OCI-M2 (cell line): Measurements from ENCODE around the gene RAB8B.
"Not testable (repeated sequence)": the region's sequence is repeated elsewhere in the genome, so short reads cannot be mapped to it uniquely, and the experiment has no call there.

Source experiments
- DNase-seq: peaks from one replicate; lab custom pipeline; 2025; ENCODE audit not compliant: unreplicated experiment; lab: John Stamatoyannopoulos, UW

RAB8B gene

GRCh38 chr15:63203451-63204090, 14.2 kb downstream of the RAB8B start:
- no peak for DNase-seq

DNA sequence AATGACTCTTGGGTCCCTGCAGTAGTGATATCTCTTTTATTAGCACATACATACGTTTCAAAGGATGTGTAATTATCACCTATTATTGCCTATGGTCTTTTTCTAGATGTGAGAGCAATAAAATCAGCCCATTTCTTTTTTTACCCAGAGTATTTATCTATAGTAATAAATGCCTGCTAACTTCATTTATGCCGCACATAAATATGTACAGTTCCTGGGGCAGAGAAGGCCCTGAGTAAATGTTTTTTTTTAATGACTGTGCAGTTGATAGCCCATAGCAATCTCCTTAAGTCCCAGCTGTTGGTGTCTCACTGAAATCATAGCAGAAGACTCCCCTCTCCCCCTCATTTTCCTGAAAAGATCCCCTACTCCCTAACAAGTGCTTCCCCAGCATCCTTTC, 16.7 kb downstream of the RAB8B start:
- DNase-seq: no peak

DNA sequence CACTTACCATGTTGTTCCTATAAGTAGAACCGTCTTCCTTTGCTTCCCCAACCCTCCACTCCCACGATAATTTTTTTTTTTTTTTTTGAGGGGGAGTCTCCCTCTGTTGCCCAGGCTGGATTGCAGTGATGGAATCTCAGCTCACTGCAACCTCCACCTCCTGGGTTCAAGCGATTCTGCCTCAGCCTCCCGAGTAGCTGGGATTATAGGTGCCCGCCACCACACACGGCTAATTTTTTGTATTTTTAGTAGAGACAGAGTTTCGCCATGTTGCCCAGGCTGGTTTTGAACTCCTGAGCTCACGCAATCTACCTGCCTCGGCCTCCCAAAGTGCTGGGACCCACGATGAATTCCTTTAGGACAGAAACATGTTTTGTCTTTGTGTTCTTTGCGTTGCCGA, 19.4 kb downstream of the RAB8B start:
- not testable (repeated sequence) for DNase-seq

DNA sequence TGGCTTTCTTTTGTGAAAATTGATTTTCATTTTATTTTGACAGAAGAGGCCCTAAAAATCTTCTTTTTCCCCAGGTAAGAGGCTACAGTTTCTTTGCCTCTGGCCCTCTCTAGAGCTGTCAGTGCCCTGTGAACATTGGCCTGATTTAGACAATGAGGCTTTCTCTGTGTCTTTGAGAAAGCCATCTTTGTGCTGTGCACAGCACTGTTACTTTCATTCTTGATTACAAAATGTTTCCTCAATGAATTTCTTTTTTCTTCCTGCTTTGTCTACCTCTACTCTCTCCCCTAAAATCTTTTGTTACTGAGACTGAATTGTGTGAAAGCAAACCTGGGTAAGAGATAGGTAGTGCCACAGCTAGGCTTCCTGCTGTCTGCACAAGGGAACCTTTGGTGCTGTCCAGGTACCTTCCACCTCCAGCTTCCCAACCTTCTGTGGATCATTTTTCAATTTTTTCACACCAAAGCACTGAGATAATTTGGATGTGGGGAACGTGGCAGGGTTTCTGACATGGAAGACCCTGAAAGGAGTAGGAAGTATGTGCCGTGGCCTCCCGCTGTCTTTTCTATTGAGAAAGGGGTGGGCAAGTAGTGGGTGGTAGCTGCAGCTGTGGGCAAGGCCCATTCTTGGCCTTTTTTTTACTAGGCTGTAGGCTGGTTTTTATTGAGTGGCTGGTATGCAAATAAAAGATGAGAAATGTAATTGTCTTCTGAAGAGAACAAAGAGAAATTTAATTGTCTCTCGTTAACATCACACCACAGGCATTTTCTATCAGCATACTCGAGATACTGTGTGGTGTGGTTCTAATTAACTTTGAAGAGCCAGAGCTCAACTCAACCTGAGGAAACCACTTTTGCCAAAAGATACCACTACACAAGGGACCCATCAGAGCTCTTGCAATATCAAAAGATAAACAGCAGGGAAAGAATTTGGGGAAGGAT, 21.0 kb downstream of the RAB8B start:
- no peak for DNase-seq

DNA sequence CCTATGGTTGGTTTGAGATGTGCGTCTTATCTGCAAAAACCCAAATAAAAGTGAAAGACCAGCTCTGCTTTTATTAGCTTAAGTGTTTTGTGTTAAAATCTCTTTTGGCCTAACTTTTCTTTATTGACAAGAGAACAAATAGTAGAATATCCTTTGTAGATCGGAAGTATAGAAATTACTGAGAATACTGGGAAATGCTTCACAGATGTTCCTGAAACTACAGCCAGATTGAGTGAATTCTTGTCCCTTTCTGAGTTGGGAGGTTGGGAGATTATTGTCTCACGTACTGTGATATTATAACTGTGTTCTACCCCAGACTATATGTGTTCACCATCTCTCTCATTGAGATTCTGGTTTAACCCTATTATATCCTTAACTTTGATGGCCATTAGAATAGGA, 21.7 kb downstream of the RAB8B start:
- DNase-seq: no peak

DNA sequence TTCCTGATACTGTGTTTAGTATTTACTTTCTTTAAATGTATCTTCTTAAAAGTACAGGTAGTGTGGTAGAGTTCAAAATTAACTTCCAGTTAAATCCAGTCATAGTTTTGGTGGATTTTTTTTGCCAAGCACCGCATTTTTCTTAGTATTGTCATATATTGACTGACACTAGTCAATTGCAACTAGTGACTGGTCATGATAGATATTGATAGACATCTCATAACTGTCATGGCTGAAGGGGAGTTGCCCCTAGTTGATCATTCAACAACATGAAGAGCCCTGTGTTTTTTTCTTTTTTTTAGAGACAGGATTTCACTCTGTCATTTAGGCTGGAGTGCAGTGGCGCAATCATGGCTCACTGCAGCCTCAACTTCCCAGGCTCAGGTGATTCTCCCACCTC, 22.1 kb downstream of the RAB8B start:
- DNase-seq: no peak

DNA sequence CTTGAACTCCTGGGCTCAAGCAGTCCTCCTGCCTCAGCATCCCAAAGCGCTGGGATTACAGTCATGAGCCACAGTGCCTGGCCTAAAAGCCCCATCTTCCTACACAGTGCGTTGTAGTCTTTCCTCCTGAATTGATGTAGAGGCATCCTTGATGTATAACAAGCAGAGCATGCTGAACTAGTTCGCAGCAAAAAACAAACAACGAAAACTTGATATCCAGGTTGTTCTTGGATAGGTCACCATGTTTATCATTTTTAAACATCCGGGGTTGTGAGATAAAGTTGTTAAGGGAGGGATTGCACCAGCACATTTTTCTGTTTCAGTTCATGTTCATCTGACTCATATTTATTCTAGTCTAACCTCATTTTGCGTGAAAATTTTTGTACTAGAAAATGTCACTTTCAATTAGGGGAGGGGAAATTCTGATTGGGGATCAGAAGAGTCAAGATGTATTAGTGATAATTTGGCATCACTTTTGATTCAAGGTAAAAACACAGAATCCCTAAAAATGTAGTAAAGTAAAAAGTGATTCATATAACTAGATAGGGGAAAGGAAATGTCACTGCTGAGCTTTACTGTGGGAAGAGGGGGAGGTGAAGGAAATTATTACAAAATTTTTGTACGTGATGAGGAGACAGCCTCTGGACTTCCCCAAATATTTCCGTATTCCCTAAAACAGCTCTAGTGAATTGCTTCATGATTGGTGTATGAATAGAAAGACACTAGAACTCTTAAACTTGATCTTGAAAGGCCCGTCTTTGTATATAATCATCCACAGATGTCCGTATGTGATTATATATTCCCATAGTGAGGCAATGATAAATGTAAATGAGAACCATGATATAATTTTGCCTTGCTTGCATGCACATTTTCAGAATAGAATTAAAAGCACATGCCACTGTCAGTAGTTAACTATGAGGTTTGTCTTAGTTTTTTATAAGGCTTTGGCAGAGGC, 22.9 kb downstream of the RAB8B start:
- DNase-seq: no peak

- DNase-seq: peak; percentile 51
Measured at GRCh38 chr15:63218100-63218808, 28.8 kb downstream of the RAB8B start.

- no peak for DNase-seq
Measured at GRCh38 chr15:63219196-63219710, 29.8 kb downstream of the RAB8B start.

- DNase-seq: no peak
Measured at GRCh38 chr15:63221346-63221745, 31.9 kb downstream of the RAB8B start.

DNA sequence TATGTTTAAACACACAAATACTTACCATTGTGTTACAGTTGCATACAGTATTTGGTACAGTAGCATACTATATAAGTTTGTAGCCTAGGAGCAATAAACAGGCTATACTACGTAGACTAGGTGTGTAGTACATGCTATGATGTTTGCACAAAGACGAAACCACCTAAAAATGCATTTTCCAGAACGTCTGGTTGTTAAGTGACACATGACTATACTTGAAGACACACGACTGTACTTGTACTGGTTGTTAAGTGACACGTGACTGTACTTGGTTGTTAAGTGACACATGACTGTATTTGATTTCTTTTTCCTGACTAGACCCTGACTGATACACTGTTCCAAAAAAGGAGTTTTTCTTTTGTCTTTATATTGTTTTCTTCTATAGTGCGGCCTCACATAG, 34.1 kb downstream of the RAB8B start:
- no peak for DNase-seq

GRCh38 chr15:63225381-63225780, 36.0 kb downstream of the RAB8B start:
- DNase-seq: no peak

- DNase-seq: no peak
Measured at GRCh38 chr15:63226155-63226883, 36.9 kb downstream of the RAB8B start.

DNA sequence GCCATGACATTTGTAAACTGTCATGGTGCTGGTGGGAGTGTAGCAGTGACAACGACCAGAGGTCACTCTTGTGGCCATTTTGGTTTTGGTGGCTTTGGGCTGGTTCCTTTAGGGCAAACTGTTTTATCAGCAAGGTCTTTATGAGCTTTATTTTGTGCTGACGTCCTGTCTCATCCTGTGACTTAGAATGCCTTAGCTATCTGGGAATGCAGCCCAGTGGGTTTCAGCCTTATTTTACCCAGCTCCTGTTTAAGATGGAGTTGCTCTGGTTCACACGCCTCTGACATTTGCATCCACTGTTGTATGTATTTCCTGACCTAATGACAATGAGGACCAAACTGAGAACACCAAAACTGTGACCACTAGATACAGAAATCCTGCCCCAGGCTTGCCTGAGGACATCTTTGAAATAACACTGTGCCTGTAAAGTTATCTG, 37.6 kb downstream of the RAB8B start:
- no peak for DNase-seq

GRCh38 chr15:63227689-63228088, 38.3 kb downstream of the RAB8B start:
- DNase-seq: no peak

- no peak for DNase-seq
Measured at GRCh38 chr15:63231206-63231605, 41.8 kb downstream of the RAB8B start.

DNA sequence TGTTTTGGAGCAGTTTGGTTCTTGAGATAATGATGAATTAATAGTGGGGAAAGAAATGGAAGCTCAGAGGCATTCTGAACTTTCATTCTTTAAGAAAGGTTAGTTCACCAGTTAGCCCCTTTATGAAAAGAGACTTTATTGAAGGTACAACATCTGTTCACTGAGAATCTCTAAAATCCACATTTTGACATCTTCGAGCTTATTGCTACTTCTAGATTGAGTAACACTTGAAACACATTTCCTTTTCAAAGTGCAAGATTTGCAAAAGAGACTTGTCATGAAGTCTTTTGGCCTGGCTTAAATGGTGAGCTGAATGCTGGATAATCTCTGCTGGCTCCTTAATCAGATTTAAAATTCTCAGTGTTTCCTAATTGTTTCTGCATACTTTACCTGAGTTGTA, 42.3 kb downstream of the RAB8B start:
- no peak for DNase-seq

DNA sequence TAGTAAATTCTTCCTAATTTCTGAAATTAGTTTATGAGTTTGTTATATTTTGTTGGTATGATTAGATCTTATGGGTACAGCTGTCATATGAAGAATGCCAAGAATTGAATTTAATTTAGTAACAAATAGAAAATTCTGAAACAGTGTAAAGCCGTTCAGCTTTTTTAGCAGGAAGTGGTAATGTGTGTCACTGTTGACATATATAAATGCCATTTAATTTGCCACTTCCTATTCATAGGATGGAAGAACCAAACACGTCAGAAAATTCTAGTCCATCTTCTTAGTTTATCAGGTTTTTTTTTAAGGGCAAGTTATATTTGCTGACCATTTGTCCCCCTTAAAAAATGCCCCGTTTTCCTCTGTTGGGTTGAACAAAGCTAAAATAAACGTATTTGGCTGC, 43.0 kb downstream of the RAB8B start:
- DNase-seq: no peak

DNA sequence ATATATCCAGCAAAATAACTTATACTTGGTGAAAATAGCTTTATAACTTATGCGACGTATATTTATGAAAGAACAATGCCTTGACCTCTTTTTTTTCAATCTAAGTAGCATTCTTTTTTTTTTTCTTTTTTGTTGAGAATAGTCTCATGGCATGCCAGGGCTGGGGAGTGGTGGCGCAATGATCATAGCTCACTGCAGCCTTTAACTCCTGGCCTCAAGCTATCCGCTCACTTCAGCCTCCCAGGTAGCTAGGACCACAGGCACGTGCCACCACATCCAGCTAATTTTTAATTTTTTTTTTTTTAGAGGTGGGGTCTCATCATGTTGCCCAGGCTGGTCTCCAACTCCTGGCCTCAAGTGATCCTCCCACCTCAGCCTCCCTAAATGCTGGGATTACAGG, 43.5 kb downstream of the RAB8B start:
- DNase-seq: no peak
